Measurements from ENCODE around the gene FXYD5. TPM values are rescaled to one million over a fixed set of nuclear protein-coding genes. Genes with fewer than 3 reads are reported as not detected.
"Not testable (repeated sequence)": the region's sequence is repeated elsewhere in the genome, so short reads cannot be mapped to it uniquely, and the experiment has no call there.

Gene FXYD5
- total and polyA plus RNA-seq, 7 donors, result 18.5 to 102 (median 27.0) TPM

GRCh38 chr19:35195830-35196229 lies 41.3 kb downstream of the FXYD5 start:
- 63 to 64% methylated on average over 2 of the region's 2 CpGs for WGBS, 2 donors
- H3K27me3 ChIP-seq, result peaks cover 3 to 14% (median 4%) of the 10 kb centered on the region in 3 donors
- intact Hi-C loops (cut with DNase I), result no loop called here

GRCh38 chr19:35196861-35197260 lies 42.3 kb downstream of the FXYD5 start:
- peaks cover 3 to 14% (median 4%) of the 10 kb centered on the region in 3 donors for H3K27me3 ChIP-seq
- DNase-seq; H3K27ac ChIP-seq; intact Hi-C loops (cut with DNase I); H3K36me3 ChIP-seq; H3K4me1 ChIP-seq; H3K9me3 ChIP-seq; H3K4me3 ChIP-seq: not testable (repeated sequence)
- WGBS, 2 donors, result 82 to 83% methylated on average over 6 of the region's 6 CpGs

More at GRCh38 chr19:35195830-35196229, 41.3 kb downstream of the FXYD5 start:
- H3K4me3 ChIP-seq, result no peak overlapping the region
- H3K36me3 ChIP-seq, result no peaks in the 10 kb centered on the region
- TF ChIP-seq EP300 (IDR thresholded peaks at IDR 0.05) (no peak), CTCF (IDR thresholded peaks at IDR 0.05) (no peak), POLR2A (IDR thresholded peaks at IDR 0.05) (no peak), POLR2AphosphoS5 (IDR thresholded peaks at IDR 0.05) (no peak)
- no peak overlapping the region for H3K27ac ChIP-seq
- H3K4me1 ChIP-seq, result no peaks in the 10 kb centered on the region
- DNase-seq, result no peak
- H3K9me3 ChIP-seq, result no peaks in the 10 kb centered on the region

- no peak overlapping the region for H3K27ac ChIP-seq
- TF ChIP-seq POLR2A (IDR thresholded peaks at IDR 0.05), result no peak
- no peak for TF ChIP-seq POLR2AphosphoS5 (IDR thresholded peaks at IDR 0.05)
- TF ChIP-seq EP300 (IDR thresholded peaks at IDR 0.05), result no peak
- no peak for TF ChIP-seq CTCF (IDR thresholded peaks at IDR 0.05)
- WGBS, 2 donors, result 62 to 68% methylated on average over 2 of the region's 2 CpGs
- intact Hi-C loops (cut with DNase I), result no loop called here
- no peak overlapping the region for H3K4me3 ChIP-seq
- H3K36me3 ChIP-seq, result no peaks in the 10 kb centered on the region
- no peaks in the 10 kb centered on the region for H3K9me3 ChIP-seq
- H3K4me1 ChIP-seq, result no peaks in the 10 kb centered on the region
- no peak for DNase-seq
- H3K27me3 ChIP-seq, result peaks cover 0 to 14% (median 4%) of the 10 kb centered on the region in 3 donors
These were observed 44.9 kb downstream of the FXYD5 start for GRCh38 chr19:35199481-35199880.

GRCh38 chr19:35202722-35203688 lies 48.5 kb downstream of the FXYD5 start:
- intact Hi-C loops (cut with DNase I), result no loop called here
- Histone ChIP-seq H3K4me1 (no peaks in the 10 kb centered on the region), H3K36me3 (no peaks in the 10 kb centered on the region), H3K27me3 (peaks cover 0 to 5% (median 4%) of the 10 kb centered on the region in 3 donors), H3K9me3 (no peaks in the 10 kb centered on the region), H3K27ac (no peak overlapping the region), H3K4me3 (no peak overlapping the region)
- TF ChIP-seq POLR2A (IDR thresholded peaks at IDR 0.05), result no peak
- no peak for TF ChIP-seq CTCF (IDR thresholded peaks at IDR 0.05)
- TF ChIP-seq EP300 (IDR thresholded peaks at IDR 0.05), result no peak
- TF ChIP-seq POLR2AphosphoS5 (IDR thresholded peaks at IDR 0.05), result no peak
- 85 to 93% methylated on average over 4 of the region's 4 CpGs for WGBS, 2 donors
- DNase-seq, result no peak

GRCh38 chr19:35204799-35205732 lies 50.5 kb downstream of the FXYD5 start:
- intact Hi-C loops (cut with DNase I), result no loop called here
- H3K27ac ChIP-seq, result no peak overlapping the region
- no peaks in the 10 kb centered on the region for H3K4me1 ChIP-seq
- H3K4me3 ChIP-seq, result no peak overlapping the region
- no peak for TF ChIP-seq POLR2A (IDR thresholded peaks at IDR 0.05)
- TF ChIP-seq POLR2AphosphoS5 (IDR thresholded peaks at IDR 0.05), result no peak
- no peak for TF ChIP-seq EP300 (IDR thresholded peaks at IDR 0.05)
- no peak for TF ChIP-seq CTCF (IDR thresholded peaks at IDR 0.05)
- 56 to 69% methylated on average over 13 of the region's 13 CpGs for WGBS, 2 donors
- H3K36me3 ChIP-seq, result no peaks in the 10 kb centered on the region
- no peak for DNase-seq
- H3K9me3 ChIP-seq, result no peaks in the 10 kb centered on the region
- peaks cover 0 to 3% (median 0%) of the 10 kb centered on the region in 3 donors for H3K27me3 ChIP-seq
